ENCODE measurements around the gene PLIN5.

The PLIN5 gene

GRCh38 chr19:4511300-4512054 is 23.5 kb downstream of the PLIN5 start:
- DNase-seq, result no peak
- Mint-ChIP-seq H3K27me3 (ENCODE audit: low read depth, poor library complexity) (peaks cover 14% of the 10 kb centered on the region), H3K4me3 (no peak overlapping the region), H3K9me3 (no peaks in the 10 kb centered on the region), H3K36me3 (ENCODE audit: low read depth) (peaks cover 12% of the 10 kb centered on the region), H3K4me1 (no peaks in the 10 kb centered on the region), H3K27ac (no peak overlapping the region)
- no peak for TF ChIP-seq CTCF (IDR thresholded peaks at IDR 0.05)

GRCh38 chr19:4510435-4511255 is 24.4 kb downstream of the PLIN5 start:
- Mint-ChIP-seq H3K4me3 (no peak overlapping the region), H3K4me1 (no peaks in the 10 kb centered on the region), H3K9me3 (no peaks in the 10 kb centered on the region), H3K36me3 (ENCODE audit: low read depth) (peaks cover 20% of the 10 kb centered on the region), H3K27me3 (ENCODE audit: low read depth, poor library complexity) (peaks cover 14% of the 10 kb centered on the region), H3K27ac (no peak overlapping the region)
- TF ChIP-seq CTCF (IDR thresholded peaks at IDR 0.05), result no peak
- no peak for DNase-seq

GRCh38 chr19:4508698-4509097 is 26.3 kb downstream of the PLIN5 start:
- DNase-seq, result no peak
- Mint-ChIP-seq H3K27ac (no peak overlapping the region), H3K36me3 (ENCODE audit: low read depth) (peaks cover 26% of the 10 kb centered on the region), H3K4me1 (no peaks in the 10 kb centered on the region), H3K27me3 (ENCODE audit: low read depth, poor library complexity) (peaks cover 6% of the 10 kb centered on the region), H3K9me3 (no peaks in the 10 kb centered on the region), H3K4me3 (no peak overlapping the region)
- no peak for TF ChIP-seq CTCF (IDR thresholded peaks at IDR 0.05)

GRCh38 chr19:4507804-4508203 is 27.2 kb downstream of the PLIN5 start:
- DNase-seq, result no peak
- no peak for TF ChIP-seq CTCF (IDR thresholded peaks at IDR 0.05)
- H3K36me3 Mint-ChIP-seq (ENCODE audit: low read depth), result peaks cover 26% of the 10 kb centered on the region
- peaks cover 6% of the 10 kb centered on the region for H3K27me3 Mint-ChIP-seq (ENCODE audit: low read depth, poor library complexity)
- H3K9me3 Mint-ChIP-seq, result no peaks in the 10 kb centered on the region
- no peak overlapping the region for H3K4me3 Mint-ChIP-seq
- H3K27ac Mint-ChIP-seq, result peak overlapping the region; percentile 32
- H3K4me1 Mint-ChIP-seq, result no peaks in the 10 kb centered on the region

GRCh38 chr19:4507150-4507452 is 27.9 kb downstream of the PLIN5 start:
- H3K4me1 Mint-ChIP-seq, result no peaks in the 10 kb centered on the region
- no peak for DNase-seq

More at GRCh38 chr19:4507150-4507452, 27.9 kb downstream of the PLIN5 start:
- Mint-ChIP-seq H3K27ac (no peak overlapping the region), H3K27me3 (ENCODE audit: low read depth, poor library complexity) (peaks cover 6% of the 10 kb centered on the region), H3K9me3 (no peaks in the 10 kb centered on the region), H3K36me3 (ENCODE audit: low read depth) (peaks cover 26% of the 10 kb centered on the region), H3K4me3 (no peak overlapping the region)
- TF ChIP-seq CTCF (IDR thresholded peaks at IDR 0.05), result no peak
